HT-29 (cell line): ENCODE results near the gene LAPTM5. TPM values are rescaled to one million over a fixed set of nuclear protein-coding genes. Genes with fewer than 3 reads are reported as not detected.

Experiments used
- DNase-seq: peaks from one replicate; pipeline ENCODE4 v3.0.0-alpha.2; 2015; ENCODE audit warnings: low spot score
- total RNA-seq: library from RNA; depleted of rRNA; stranded (reverse); fragments of >200 nt; shearing (Covaris generic); gene quantifications from 2 replicates; pipeline ENCODE4 v1.2.3, GENCODE V29; 2014

LAPTM5 gene
- total RNA-seq, 1 experiment from 2014 or later, result 0.08 TPM

GRCh38 chr1:30758121-30758688 is 631 bp upstream of the LAPTM5 start:
- DNase-seq, result no peak

DNA sequence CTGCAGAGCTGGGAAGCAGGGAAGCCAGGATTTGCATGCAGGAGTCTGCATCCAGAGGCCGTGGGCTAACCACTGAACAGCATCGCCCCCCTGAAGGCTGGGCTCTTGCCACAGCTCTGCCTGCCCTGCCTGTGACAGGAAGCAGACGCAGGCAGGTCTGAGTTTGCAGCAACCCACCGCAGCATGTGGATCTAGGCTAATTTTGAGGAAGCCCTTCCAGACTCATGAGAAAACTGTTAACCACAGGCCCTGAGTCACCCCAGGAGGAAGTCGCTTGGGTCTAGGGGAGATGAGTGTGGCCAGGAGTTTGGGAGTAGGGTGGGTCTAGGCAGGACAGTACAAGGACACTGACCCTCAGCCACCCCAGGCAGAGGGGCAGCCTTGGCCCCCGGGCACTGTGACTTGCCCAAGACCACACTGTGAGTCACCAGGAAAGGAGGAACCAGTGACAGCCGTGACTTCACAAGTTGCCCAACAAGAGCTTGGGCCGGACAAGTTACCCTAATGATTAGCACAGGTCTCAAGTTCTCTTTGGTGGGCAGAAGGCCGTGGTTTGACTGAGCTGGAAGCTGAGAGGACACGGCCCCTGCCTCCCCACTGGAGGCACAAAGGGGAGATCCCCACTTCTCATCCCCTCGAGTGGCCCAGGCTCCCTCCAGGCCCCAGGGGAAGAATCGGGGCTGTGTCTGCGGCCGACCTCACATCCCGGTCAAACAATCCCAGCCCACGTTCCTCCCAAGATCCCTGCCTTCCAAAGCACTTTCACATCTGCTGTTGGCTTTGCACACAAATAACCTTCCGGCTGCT is 826 bp downstream of the LAPTM5 start:
- DNase-seq, result no peak

DNA sequence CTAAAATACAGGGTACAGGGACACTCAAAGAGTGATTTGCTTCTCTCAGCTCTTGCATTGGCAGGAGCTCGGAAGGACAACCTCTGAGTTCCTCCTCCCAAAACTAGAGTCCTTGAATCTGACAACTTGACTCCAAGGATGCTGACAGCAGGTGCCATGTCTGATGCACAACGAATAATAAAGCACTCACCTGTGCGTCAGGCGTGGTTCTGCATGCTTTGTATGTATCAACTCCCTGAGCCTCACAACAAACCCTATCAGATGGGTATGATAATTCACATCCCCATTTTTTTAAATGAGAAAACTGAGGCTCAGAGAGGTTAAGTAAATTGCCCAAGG is 1.4 kb downstream of the LAPTM5 start:
- DNase-seq, result no peak

GRCh38 chr1:30755746-30756145 is 1.8 kb downstream of the LAPTM5 start:
- DNase-seq, result no peak

DNA sequence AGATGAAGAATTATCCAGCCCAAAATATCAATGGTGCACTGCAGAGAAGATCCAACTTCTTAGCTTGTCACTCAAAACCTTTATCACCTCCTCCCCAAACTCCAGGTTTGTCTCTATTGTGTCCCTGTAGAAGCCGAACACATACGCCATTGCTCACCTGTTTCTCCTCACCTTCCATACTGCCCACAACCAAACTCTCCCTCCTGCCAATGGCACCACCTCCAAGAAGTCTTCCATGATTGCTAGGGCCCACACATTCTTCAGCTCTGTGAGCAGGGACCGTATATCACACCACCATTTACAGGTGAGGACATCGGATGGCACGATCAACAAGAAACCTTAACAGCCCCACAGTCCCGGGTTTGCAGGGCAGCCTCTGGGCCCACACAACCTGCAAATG is 2.2 kb downstream of the LAPTM5 start:
- DNase-seq, result no peak

GRCh38 chr1:30754684-30755171 is 2.8 kb downstream of the LAPTM5 start:
- no peak for DNase-seq

GRCh38 chr1:30753660-30754123 is 3.9 kb downstream of the LAPTM5 start:
- DNase-seq, result no peak

GRCh38 chr1:30753118-30753517 is 4.5 kb downstream of the LAPTM5 start:
- DNase-seq, result no peak

GRCh38 chr1:30752651-30752908 is 5.0 kb downstream of the LAPTM5 start:
- no peak for DNase-seq

- DNase-seq, result no peak
Measured at GRCh38 chr1:30751830-30752650, 5.5 kb downstream of the LAPTM5 start.

- no peak for DNase-seq
Measured at GRCh38 chr1:30750731-30751291, 6.8 kb downstream of the LAPTM5 start.

GRCh38 chr1:30749691-30750583 is 7.6 kb downstream of the LAPTM5 start:
- DNase-seq, result no peak

DNA sequence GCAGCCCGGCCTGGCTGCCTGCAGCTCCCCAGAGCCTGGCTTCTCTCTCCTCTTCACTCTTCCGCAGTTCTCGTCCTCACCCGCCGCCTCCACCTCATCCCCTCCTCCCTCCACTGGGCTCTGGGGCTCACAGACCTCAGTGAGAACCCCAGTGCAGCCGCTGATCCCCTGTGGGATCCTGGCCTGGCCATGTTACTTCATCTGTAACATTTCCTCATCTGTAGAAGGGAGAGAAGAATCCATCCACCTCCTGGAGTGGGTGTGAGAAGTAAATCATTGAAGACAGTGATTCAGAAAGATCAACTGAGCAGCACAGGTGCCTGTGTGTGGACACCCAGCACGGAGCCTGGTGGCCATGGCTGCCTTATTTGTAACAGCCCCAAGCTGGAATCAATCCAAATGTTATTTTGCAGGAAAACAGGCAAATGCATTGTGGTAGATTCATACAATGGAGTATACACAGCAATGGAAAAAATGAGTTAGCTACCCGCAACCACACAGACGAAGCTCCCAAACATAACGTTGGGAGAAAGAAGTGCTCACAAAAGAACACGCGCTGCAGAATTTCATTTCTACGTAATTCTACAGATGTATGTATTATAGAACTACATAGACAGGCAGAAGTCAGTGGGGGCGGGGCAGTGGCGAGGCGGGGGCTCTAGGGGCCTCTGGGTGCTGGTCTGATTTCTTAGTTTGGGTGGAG is 8.7 kb downstream of the LAPTM5 start:
- DNase-seq, result no peak

GRCh38 chr1:30748098-30748698 is 9.4 kb downstream of the LAPTM5 start:
- DNase-seq, result no peak

DNA sequence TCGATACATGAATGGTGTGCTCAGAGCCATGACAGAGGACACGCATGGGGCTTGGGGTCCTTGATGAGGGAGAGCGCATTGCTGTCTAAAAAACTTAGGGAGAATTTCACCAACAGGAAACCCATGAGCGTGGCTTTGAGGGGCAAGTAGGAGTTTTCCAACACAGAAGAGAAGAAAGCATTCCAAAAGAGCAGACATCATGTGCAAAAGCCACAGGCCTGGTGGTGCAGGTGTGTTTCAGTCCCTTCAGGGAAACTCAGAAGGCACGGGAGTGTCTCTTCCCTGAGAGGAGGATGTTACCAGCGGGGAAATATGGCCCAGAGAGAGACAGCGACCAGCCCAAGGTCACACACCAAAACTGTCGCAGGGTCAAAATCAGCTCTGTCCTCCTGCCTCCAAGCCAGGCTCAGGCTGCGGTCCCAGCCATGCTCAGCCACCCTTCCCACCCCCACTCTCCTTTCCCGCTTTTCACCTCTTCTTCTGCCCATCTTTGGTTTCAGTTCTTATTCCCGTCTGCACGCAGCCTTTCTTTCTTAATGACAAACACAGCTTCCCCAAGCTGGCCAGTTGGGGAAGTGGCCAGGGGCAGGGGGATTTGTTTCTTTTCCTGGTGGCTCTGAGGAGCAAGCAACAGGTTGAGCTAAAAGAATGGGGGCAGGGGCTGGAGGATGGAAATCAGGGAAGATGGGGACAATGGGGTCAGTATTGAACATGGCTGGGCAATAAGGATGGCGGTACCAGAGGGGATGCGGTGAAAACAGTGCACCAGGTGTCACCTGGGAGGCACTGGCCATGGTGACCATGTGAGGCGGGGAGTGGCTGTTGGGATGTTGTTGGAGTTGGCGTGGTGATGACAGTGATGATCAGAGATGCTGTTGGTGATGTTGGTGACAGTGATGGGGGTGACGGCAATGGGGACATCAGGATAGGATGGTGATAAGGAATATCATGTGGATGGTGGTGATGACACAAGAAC is 10.3 kb downstream of the LAPTM5 start:
- no peak for DNase-seq

DNA sequence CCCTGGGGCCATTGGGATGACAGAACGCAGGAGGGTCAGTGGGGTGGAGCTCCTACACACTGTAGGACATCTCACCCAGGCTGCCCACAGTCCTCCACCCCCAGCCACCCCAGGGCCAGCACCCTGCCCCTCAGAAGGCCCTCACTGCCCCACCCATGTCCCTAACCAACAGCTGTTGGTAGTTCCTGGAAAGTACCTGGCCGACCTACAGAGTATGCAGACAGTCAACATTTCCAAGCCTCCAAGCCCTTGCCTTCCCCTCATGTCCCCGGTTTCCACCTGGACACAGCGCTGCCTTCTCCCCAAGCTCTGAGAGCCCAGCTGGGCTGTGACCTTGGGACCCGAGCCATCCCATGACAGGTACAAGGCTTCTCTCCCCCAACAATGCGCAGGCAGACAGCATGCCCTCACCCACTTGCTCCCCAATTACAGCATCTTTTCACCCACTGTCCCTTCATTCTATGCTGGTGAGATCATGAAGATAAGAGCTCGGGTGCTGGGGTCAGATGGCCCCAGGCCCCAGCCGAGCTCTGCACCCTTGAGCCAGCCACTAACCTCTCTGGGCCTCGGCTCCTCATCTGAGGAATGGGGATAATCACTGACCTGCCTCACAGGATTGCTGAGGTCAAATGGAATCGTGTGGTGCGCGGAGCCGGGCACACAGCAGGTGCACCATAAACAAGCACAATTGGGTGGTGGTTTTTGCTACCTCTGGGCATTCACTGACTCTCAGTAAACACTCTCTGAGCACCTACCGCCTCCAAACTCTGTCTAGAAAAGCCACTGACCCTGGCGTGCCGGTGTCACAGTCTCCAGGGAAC is 11.2 kb downstream of the LAPTM5 start:
- no peak for DNase-seq

GRCh38 chr1:30745834-30746208 is 11.8 kb downstream of the LAPTM5 start:
- DNase-seq, result no peak

DNA sequence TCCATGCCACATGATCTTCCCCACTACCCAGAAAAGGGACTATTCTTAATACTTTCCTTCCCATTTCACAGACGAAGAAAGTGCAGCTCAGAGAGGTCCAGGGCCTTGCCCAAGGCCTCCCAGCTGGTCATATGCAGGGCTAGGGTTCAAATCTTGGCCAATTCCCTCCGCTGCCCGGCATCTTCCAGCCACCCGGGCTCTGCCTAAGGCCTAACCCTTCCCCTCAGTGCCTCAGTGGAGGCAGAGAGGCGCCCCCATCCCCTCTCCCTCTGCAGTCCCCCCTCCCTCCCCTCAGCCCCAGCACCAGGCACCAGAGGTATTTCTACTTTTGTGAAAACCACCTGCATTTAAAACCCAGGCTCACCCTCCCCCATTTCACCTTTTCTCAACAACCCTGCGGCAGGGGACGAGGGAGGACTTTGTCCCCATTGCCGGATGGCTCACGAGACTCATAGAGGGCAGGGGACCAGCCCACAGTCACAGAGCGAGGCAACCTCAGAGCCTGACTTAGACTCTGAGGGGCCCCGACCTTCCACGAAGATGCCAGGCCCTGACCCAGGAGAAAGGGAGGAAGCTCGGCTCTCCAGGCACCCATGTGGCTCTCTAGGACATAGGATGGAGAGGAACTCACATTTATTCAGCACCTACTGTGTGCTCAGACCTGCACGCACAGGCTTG is 12.3 kb downstream of the LAPTM5 start:
- DNase-seq, result no peak
